ENCODE results near the gene ARSJ. TPM values are rescaled to one million over a fixed set of nuclear protein-coding genes. Genes with fewer than 3 reads are reported as not detected.

Gene ARSJ
- total and polyA plus RNA-seq, 3 experiments from 2014 or later = 0.37 TPM; not detected in 2

GRCh38 chr4:113884655-113885054 is 94.8 kb downstream of the ARSJ start:
- no peaks in the 10 kb centered on the region for H3K9me3 ChIP-seq (ENCODE audit: low read length)

GRCh38 chr4:113882668-113883067 is 96.8 kb downstream of the ARSJ start:
- Histone ChIP-seq H3K36me3 (ENCODE audit: insufficient read depth, low read length) (no peaks in the 10 kb centered on the region), H3K4me1 (ENCODE audit: insufficient read depth, low read length) (no peaks in the 10 kb centered on the region), H3K9me3 (ENCODE audit: low read length) (no peaks in the 10 kb centered on the region), H3K27me3 (ENCODE audit: insufficient read depth, low read length, poor library complexity, severe bottlenecking) (no peaks in the 10 kb centered on the region), H3K4me3 (ENCODE audit: low read length) (no peak overlapping the region), H3K27ac (ENCODE audit: low read depth, low read length) (no peak overlapping the region)
- no peak for DNase-seq
- Mint-ChIP-seq H3K4me1 (peaks cover 0 to 8% (median 0%) of the 10 kb centered on the region in 3 donors), H3K9me3 (no peaks in the 10 kb centered on the region), H3K27ac (no peak overlapping the region), H3K36me3 (peaks cover 0 to 9% (median 0%) of the 10 kb centered on the region in 3 donors), H3K4me3 (no peak overlapping the region), H3K27me3 (no peaks in the 10 kb centered on the region)
- ChIA-PET POLR2A (no interaction called here), CTCF (no interaction called here)

More at GRCh38 chr4:113884655-113885054, 94.8 kb downstream of the ARSJ start:
- Mint-ChIP-seq H3K27ac (no peak overlapping the region), H3K36me3 (peaks cover 0 to 10% (median 0%) of the 10 kb centered on the region in 3 donors), H3K27me3 (peaks cover 1% of the 10 kb centered on the region in 2 donors), H3K4me1 (no peaks in the 10 kb centered on the region), H3K4me3 (no peak overlapping the region), H3K9me3 (no peaks in the 10 kb centered on the region)
- Histone ChIP-seq H3K4me3 (ENCODE audit: low read length) (no peak overlapping the region), H3K4me1 (ENCODE audit: insufficient read depth, low read length) (no peaks in the 10 kb centered on the region), H3K27ac (ENCODE audit: low read depth, low read length) (no peak overlapping the region), H3K27me3 (ENCODE audit: insufficient read depth, low read length, poor library complexity, severe bottlenecking) (no peaks in the 10 kb centered on the region), H3K36me3 (ENCODE audit: insufficient read depth, low read length) (no peaks in the 10 kb centered on the region)
- ChIA-PET POLR2A (no interaction called here), CTCF (interaction anchor here (1.0 kb wide), 1 partner anchor 96 kb away, joined by 3 read pairs; no protein-coding TSS in a partner anchor)
- no peak for DNase-seq

GRCh38 chr4:113881256-113881655 is 98.2 kb downstream of the ARSJ start:
- Histone ChIP-seq H3K27ac (ENCODE audit: low read depth, low read length) (no peak overlapping the region), H3K27me3 (ENCODE audit: insufficient read depth, low read length, poor library complexity, severe bottlenecking) (no peaks in the 10 kb centered on the region), H3K4me3 (ENCODE audit: low read length) (no peak overlapping the region), H3K4me1 (ENCODE audit: insufficient read depth, low read length) (no peaks in the 10 kb centered on the region), H3K36me3 (ENCODE audit: insufficient read depth, low read length) (no peaks in the 10 kb centered on the region), H3K9me3 (ENCODE audit: low read length) (no peaks in the 10 kb centered on the region)
- no peak for DNase-seq
- Mint-ChIP-seq H3K27ac (no peak overlapping the region), H3K4me1 (peaks cover 0 to 8% (median 0%) of the 10 kb centered on the region in 3 donors), H3K27me3 (no peaks in the 10 kb centered on the region), H3K36me3 (peaks cover 0 to 8% (median 0%) of the 10 kb centered on the region in 3 donors), H3K4me3 (no peak overlapping the region), H3K9me3 (no peaks in the 10 kb centered on the region)
- ChIA-PET POLR2A (no interaction called here), CTCF (no interaction called here)

GRCh38 chr4:113880240-113881028 is 99.0 kb downstream of the ARSJ start:
- H3K9me3 Mint-ChIP-seq = no peaks in the 10 kb centered on the region
- Histone ChIP-seq H3K4me3 (ENCODE audit: low read length) (no peak overlapping the region), H3K9me3 (ENCODE audit: low read length) (no peaks in the 10 kb centered on the region), H3K27ac (ENCODE audit: low read depth, low read length) (no peak overlapping the region), H3K4me1 (ENCODE audit: insufficient read depth, low read length) (no peaks in the 10 kb centered on the region), H3K36me3 (ENCODE audit: insufficient read depth, low read length) (no peaks in the 10 kb centered on the region), H3K27me3 (ENCODE audit: insufficient read depth, low read length, poor library complexity, severe bottlenecking) (no peaks in the 10 kb centered on the region)
- CTCF ChIA-PET = no interaction called here
- no peak for DNase-seq
- no peak overlapping the region for H3K27ac Mint-ChIP-seq
- H3K4me1 Mint-ChIP-seq = peaks cover 0 to 8% (median 0%) of the 10 kb centered on the region in 3 donors
- POLR2A ChIA-PET = no interaction called here
- H3K4me3 Mint-ChIP-seq = no peak overlapping the region
- peaks cover 0 to 3% (median 0%) of the 10 kb centered on the region in 3 donors for H3K36me3 Mint-ChIP-seq
- no peaks in the 10 kb centered on the region for H3K27me3 Mint-ChIP-seq

GRCh38 chr4:113878668-113879067 is 100.8 kb downstream of the ARSJ start:
- H3K27ac ChIP-seq (ENCODE audit: low read depth, low read length) = no peak overlapping the region
- Mint-ChIP-seq H3K27ac (no peak overlapping the region), H3K27me3 (no peaks in the 10 kb centered on the region), H3K36me3 (no peaks in the 10 kb centered on the region), H3K4me1 (peaks cover 3 to 13% (median 4%) of the 10 kb centered on the region in 3 donors), H3K9me3 (peaks cover 0 to 2% (median 0%) of the 10 kb centered on the region in 5 donors), H3K4me3 (no peak overlapping the region)
- DNase-seq = no peak
- no peaks in the 10 kb centered on the region for H3K36me3 ChIP-seq (ENCODE audit: insufficient read depth, low read length)
- ChIA-PET CTCF (no interaction called here), POLR2A (no interaction called here)
- no peaks in the 10 kb centered on the region for H3K4me1 ChIP-seq (ENCODE audit: insufficient read depth, low read length)
- H3K27me3 ChIP-seq (ENCODE audit: insufficient read depth, low read length, poor library complexity, severe bottlenecking) = no peaks in the 10 kb centered on the region
- H3K9me3 ChIP-seq (ENCODE audit: low read length) = no peaks in the 10 kb centered on the region
- H3K4me3 ChIP-seq (ENCODE audit: low read length) = no peak overlapping the region

- ChIA-PET CTCF (interaction anchor here (1.1 kb wide), 1 partner anchor 39 kb away, joined by 3 read pairs; no protein-coding TSS in a partner anchor), POLR2A (no interaction called here)
- no peak overlapping the region for H3K4me3 ChIP-seq (ENCODE audit: low read length)
- H3K36me3 ChIP-seq (ENCODE audit: insufficient read depth, low read length) = no peaks in the 10 kb centered on the region
- no peak overlapping the region for H3K27ac ChIP-seq (ENCODE audit: low read depth, low read length)
- Mint-ChIP-seq H3K27me3 (no peaks in the 10 kb centered on the region), H3K4me3 (no peak overlapping the region), H3K27ac (no peak overlapping the region), H3K9me3 (peaks cover 0 to 4% (median 0%) of the 10 kb centered on the region in 5 donors), H3K36me3 (no peaks in the 10 kb centered on the region), H3K4me1 (peaks cover 8 to 20% (median 9%) of the 10 kb centered on the region in 3 donors)
- no peaks in the 10 kb centered on the region for H3K9me3 ChIP-seq (ENCODE audit: low read length)
- no peaks in the 10 kb centered on the region for H3K4me1 ChIP-seq (ENCODE audit: insufficient read depth, low read length)
- DNase-seq = no peak
- no peaks in the 10 kb centered on the region for H3K27me3 ChIP-seq (ENCODE audit: insufficient read depth, low read length, poor library complexity, severe bottlenecking)
Measured at GRCh38 chr4:113874480-113874879, 105.0 kb downstream of the ARSJ start.

- Histone ChIP-seq H3K36me3 (ENCODE audit: insufficient read depth, low read length) (no peaks in the 10 kb centered on the region), H3K9me3 (ENCODE audit: low read length) (no peaks in the 10 kb centered on the region), H3K27ac (ENCODE audit: low read depth, low read length) (no peak overlapping the region), H3K4me3 (ENCODE audit: low read length) (no peak overlapping the region), H3K4me1 (ENCODE audit: insufficient read depth, low read length) (no peaks in the 10 kb centered on the region), H3K27me3 (ENCODE audit: insufficient read depth, low read length, poor library complexity, severe bottlenecking) (no peaks in the 10 kb centered on the region)
- H3K4me1 Mint-ChIP-seq = peaks cover 8 to 12% (median 9%) of the 10 kb centered on the region in 3 donors
- no peak for DNase-seq
- H3K27me3 Mint-ChIP-seq = no peaks in the 10 kb centered on the region
- CTCF ChIA-PET = no interaction called here
- H3K4me3 Mint-ChIP-seq = no peak overlapping the region
- H3K27ac Mint-ChIP-seq = no peak overlapping the region
- H3K9me3 Mint-ChIP-seq = peaks cover 0 to 4% (median 0%) of the 10 kb centered on the region in 5 donors
- POLR2A ChIA-PET = no interaction called here
- H3K36me3 Mint-ChIP-seq = no peaks in the 10 kb centered on the region
Measured at GRCh38 chr4:113873508-113873907, 105.9 kb downstream of the ARSJ start.

GRCh38 chr4:113872426-113873260 is 106.8 kb downstream of the ARSJ start:
- H3K4me3 ChIP-seq (ENCODE audit: low read length) = no peak overlapping the region
- H3K4me3 Mint-ChIP-seq = no peak overlapping the region
- peaks cover 0 to 4% (median 0%) of the 10 kb centered on the region in 5 donors for H3K9me3 Mint-ChIP-seq
- POLR2A ChIA-PET = no interaction called here
- no peaks in the 10 kb centered on the region for H3K27me3 Mint-ChIP-seq
- H3K4me1 ChIP-seq (ENCODE audit: insufficient read depth, low read length) = no peaks in the 10 kb centered on the region
- CTCF ChIA-PET = no interaction called here
- H3K36me3 Mint-ChIP-seq = no peaks in the 10 kb centered on the region
- no peaks in the 10 kb centered on the region for H3K9me3 ChIP-seq (ENCODE audit: low read length)
- H3K27me3 ChIP-seq (ENCODE audit: insufficient read depth, low read length, poor library complexity, severe bottlenecking) = no peaks in the 10 kb centered on the region
- H3K27ac ChIP-seq (ENCODE audit: low read depth, low read length) = no peak overlapping the region
- H3K4me1 Mint-ChIP-seq = peaks cover 8 to 12% (median 9%) of the 10 kb centered on the region in 3 donors
- no peak overlapping the region for H3K27ac Mint-ChIP-seq
- H3K36me3 ChIP-seq (ENCODE audit: insufficient read depth, low read length) = no peaks in the 10 kb centered on the region
- DNase-seq = no peak

Measured in CD8-positive, alpha-beta memory T cell (primary cell).